Lung (tissue), 12 donors: ENCODE results near the gene OR52E1. TPM values are rescaled to one million over a fixed set of nuclear protein-coding genes. Genes with fewer than 3 reads are reported as not detected.

ENCODE experiments used
- ATAC-seq: fragments of 200-7000 bp; cut with Tn5 transposase; one replicate; pipeline ENCODE4 v1.9.1; 2020; ENCODE audit warnings: moderate number of reproducible peaks; ENCODE audit not compliant: insufficient read depth, low FRiP score
- DNase-seq, 3 donors: peaks; one replicate each; pipeline ENCODE4 v3.0.0-alpha.2; 2013 to 2017
- H3K27ac ChIP-seq, 2 donors: one replicate each; pipeline ENCODE4 v1.5.1; 2013; ENCODE audit warnings: mild to moderate bottlenecking in 2 of 2, moderate library complexity in 2 of 2, control low read depth in 1 of 2, inconsistent platforms in 1 of 2, low read depth in 1 of 2, low read length in 1 of 2
- H3K27me3 ChIP-seq, 3 donors: one replicate each; pipeline ENCODE4 v1.5.1; 2013; ENCODE audit warnings: low read length in 2 of 3; ENCODE audit not compliant: control insufficient read depth in 3 of 3, insufficient read depth in 3 of 3
- H3K36me3 ChIP-seq, 4 donors: one replicate each; pipeline ENCODE4 v1.5.1; 2013; ENCODE audit warnings: low read length in 4 of 4, mild to moderate bottlenecking in 1 of 4, moderate library complexity in 1 of 4; ENCODE audit not compliant: control insufficient read depth in 4 of 4, insufficient read depth in 4 of 4
- H3K4me1 ChIP-seq, 5 donors: one replicate each; pipeline ENCODE4 v1.5.1; 2013; ENCODE audit warnings: low read length in 5 of 5, mild to moderate bottlenecking in 2 of 5, moderate library complexity in 1 of 5; ENCODE audit not compliant: control insufficient read depth in 5 of 5, insufficient read depth in 5 of 5
- H3K4me3 ChIP-seq: one replicate; pipeline ENCODE4 v1.5.1; 2013; ENCODE audit warnings: mild to moderate bottlenecking, control low read depth, moderate library complexity
- H3K9ac ChIP-seq, 2 donors: one replicate each; pipeline ENCODE4 v1.5.1; 2013; ENCODE audit warnings: low read length in 2 of 2, control low read depth in 1 of 2; ENCODE audit not compliant: insufficient read depth in 1 of 2
- H3K9me3 ChIP-seq, 4 donors: one replicate each; pipeline ENCODE4 v1.5.1; 2013; ENCODE audit warnings: low read length in 3 of 4, mild to moderate bottlenecking in 1 of 4, moderate library complexity in 1 of 4; ENCODE audit not compliant: control insufficient read depth in 4 of 4, insufficient read depth in 3 of 4
- CTCF ChIP-seq: IDR thresholded peaks from 2 replicates; pipeline ENCODE4 v1.5.1; 2012; ENCODE audit warnings: mild to moderate bottlenecking; ENCODE audit errors: control extremely low read depth, extremely low read depth
- WGBS, 2 donors: extraction: QIAGEN DNeasy Blood & Tissue Kit; methylation state at CpG; one replicate each; pipeline ENCODE4 v1.1.7; 2013; 5-methylcytosine and 5-hydroxymethylcytosine counted together
- polyA plus RNA-seq, 2 donors: library from polyadenylated mRNA; stranded (reverse); fragments of 200-250 nt; gene quantifications; one replicate each; pipeline ENCODE4 v1.2.1, GENCODE V29; 2013
- total RNA-seq, 2 donors: library from RNA; depleted of rRNA in 1 of 2; stranded (reverse); fragments of >200 nt in 1 of 2; gene quantifications; one replicate each; pipeline ENCODE4 v1.2.1, GENCODE V29; 2014 to 2021
- donor health status: control.
- donor health status: control.
- donor health status: Bipolar disorder and iron deficiency.
- donor health status: healthy.
- donor health status: DM: yes; HTN: yes; CAD: no.

The OR52E1 gene
- total and polyA plus RNA-seq, 4 donors: not detected

- H3K9me3 ChIP-seq: no peaks in the 10 kb centered on the region
- H3K27me3 ChIP-seq: no peaks in the 10 kb centered on the region
- DNase-seq: no peak
- 11 to 38% methylated on average over 1 of the region's 1 CpG for WGBS, 2 donors
- ATAC-seq: no peak
- no peaks in the 10 kb centered on the region for H3K36me3 ChIP-seq
- no peak overlapping the region for H3K27ac ChIP-seq
- H3K4me3 ChIP-seq: no peak overlapping the region
- TF ChIP-seq CTCF: no peak
- H3K4me1 ChIP-seq: no peaks in the 10 kb centered on the region
- no peak overlapping the region for H3K9ac ChIP-seq
These were observed 4.3 kb upstream of the OR52E1 start for GRCh38 chr11:5065027-5065426.

GRCh38 chr11:5071799-5072198, 2.4 kb downstream of the OR52E1 start:
- H3K27me3 ChIP-seq: no peaks in the 10 kb centered on the region
- WGBS, 2 donors: 58 to 83% methylated on average over 3 of the region's 3 CpGs
- H3K27ac ChIP-seq: no peak overlapping the region
- H3K9me3 ChIP-seq: no peaks in the 10 kb centered on the region
- H3K9ac ChIP-seq: no peak overlapping the region
- no peak overlapping the region for H3K4me3 ChIP-seq
- no peaks in the 10 kb centered on the region for H3K4me1 ChIP-seq
- ATAC-seq: no peak
- no peak for DNase-seq
- no peak for TF ChIP-seq CTCF
- H3K36me3 ChIP-seq: no peaks in the 10 kb centered on the region

- no peak overlapping the region for H3K27ac ChIP-seq
- no peak for TF ChIP-seq CTCF
- no peak overlapping the region for H3K4me3 ChIP-seq
- no peaks in the 10 kb centered on the region for H3K9me3 ChIP-seq
- H3K4me1 ChIP-seq: no peaks in the 10 kb centered on the region
- DNase-seq: no peak
- H3K9ac ChIP-seq: no peak overlapping the region
- ATAC-seq: no peak
- WGBS, 2 donors: 62 to 82% methylated on average over 2 of the region's 2 CpGs
- no peaks in the 10 kb centered on the region for H3K27me3 ChIP-seq
- H3K36me3 ChIP-seq: no peaks in the 10 kb centered on the region
These were observed 12.0 kb downstream of the OR52E1 start for GRCh38 chr11:5081405-5081804.

- H3K36me3 ChIP-seq: no peaks in the 10 kb centered on the region
- ATAC-seq (no peak), DNase-seq (no peak)
- no peaks in the 10 kb centered on the region for H3K9me3 ChIP-seq
- no peak overlapping the region for H3K27ac ChIP-seq
- no peaks in the 10 kb centered on the region for H3K4me1 ChIP-seq
- no peaks in the 10 kb centered on the region for H3K27me3 ChIP-seq
- H3K9ac ChIP-seq: no peak overlapping the region
- TF ChIP-seq CTCF: no peak
- no peak overlapping the region for H3K4me3 ChIP-seq
These were observed 14.2 kb downstream of the OR52E1 start for GRCh38 chr11:5083602-5084001.
